Psoas muscle (tissue), 8 donors: ENCODE results near the gene NR2F2. TPM values are rescaled to one million over a fixed set of nuclear protein-coding genes. Genes with fewer than 3 reads are reported as not detected.

Source experiments
- ATAC-seq, 4 donors: fragments of 200-7000 bp; cut with Tn5 transposase; one replicate each; pipeline ENCODE4 v1.9.1; 2020; ENCODE audit warnings: moderate library complexity in 3 of 4, mild to moderate bottlenecking in 2 of 4
- DNase-seq, 2 donors: peaks; one replicate each; pipeline ENCODE4 v3.0.0-alpha.2; 2020
- H3K27ac ChIP-seq: fragments of 200-600 bp; one replicate; pipeline ENCODE4 v1.8.0; 2022
- H3K27me3 ChIP-seq, 3 donors: fragments of 200-600 bp in 1 of 3; one replicate each; pipeline versions ENCODE4 v1.6.1 to v1.8.0; 2013 to 2022; ENCODE audit warnings: low read length in 2 of 3, mild to moderate bottlenecking in 2 of 3, moderate library complexity in 1 of 3; ENCODE audit not compliant: insufficient read depth in 3 of 3
- H3K36me3 ChIP-seq, 2 donors: fragments of 200-600 bp in 1 of 2; one replicate each; pipeline versions ENCODE4 v1.6.1 to v1.8.0; 2013 to 2022; ENCODE audit warnings: low read depth in 1 of 2, mild to moderate bottlenecking in 1 of 2, moderate library complexity in 1 of 2; ENCODE audit not compliant: insufficient read depth in 1 of 2
- H3K4me1 ChIP-seq: fragments of 200-600 bp; one replicate; pipeline ENCODE4 v1.8.0; 2022
- H3K4me3 ChIP-seq: fragments of 200-600 bp; one replicate; pipeline ENCODE4 v1.8.0; 2022; ENCODE audit warnings: mild to moderate bottlenecking
- H3K9me3 ChIP-seq: fragments of 200-600 bp; one replicate; pipeline ENCODE4 v1.8.0; 2022
- CTCF ChIP-seq: fragments of 200-600 bp; IDR thresholded peaks from one replicate; pipeline ENCODE4 v1.8.0; 2022; ENCODE audit warnings: antibody characterized with exemption
- WGBS, 3 donors: extraction: QIAGEN DNeasy Blood & Tissue Kit; methylation state at CpG; one replicate each; pipeline versions ENCODE4 v1.1.6 to v1.1.7; 2013; 5-methylcytosine and 5-hydroxymethylcytosine counted together
- intact Hi-C, 2 donors: fragments of 100-400 bp; cut with DNase I; formaldehyde crosslinking; loops; one replicate each; pipeline versions ENCODE4 v1.11.0 to v1.14.2; 2022
- polyA plus RNA-seq, 3 donors: library from polyadenylated mRNA; stranded (reverse); fragments of 200-250 nt; gene quantifications; one replicate each; pipeline ENCODE4 v1.2.3, GENCODE V29; 2013
- total RNA-seq, 4 donors: library from RNA; stranded (reverse); fragmentation: NEBNext Ultra II Directional in 2 of 4; extraction: Animal tissue kit (Norgen Biotek cat#: 25700) in 2 of 4; gene quantifications; one replicate each; pipeline versions ENCODE4 v1.2.1 to v1.2.4, GENCODE V29; 2021 to 2023
- donor health status: healthy with polysubstance abuse.
- donor health status: DM: no; HTN: no; CAD: no; lungs with moderate emphysema.
- donor health status: Bipolar disorder and iron deficiency.
- donor health status: healthy.
- donor health status: DM: yes; HTN: yes; CAD: no.
- donor health status: DM: no; HTN: no; CAD: no.
- donor health status: DM: no; HTN: no; CAD: no.
- donor health status: DM: yes; HTN: yes; CAD: no.

Gene NR2F2
- total and polyA plus RNA-seq, 7 donors, result 10.3 to 20.1 (median 14.7) TPM

- Histone ChIP-seq H3K27me3 (no peaks in the 10 kb centered on the region), H3K36me3 (no peaks in the 10 kb centered on the region), H3K9me3 (peaks cover 1% of the 10 kb centered on the region), H3K4me3 (no peak overlapping the region), H3K27ac (no peak overlapping the region), H3K4me1 (no peaks in the 10 kb centered on the region)
- ATAC-seq (no peak), DNase-seq (no peak)
- 76 to 81% (median 77%) methylated on average over 2 of the region's 2 CpGs for WGBS, 3 donors
- intact Hi-C loops, result loop anchor here in 1 of 2 donors (10.0 kb wide), 1 partner anchor 178 kb away; no protein-coding TSS in a partner anchor
- no peak for TF ChIP-seq CTCF
Observed at GRCh38 chr15:96292635-96293034, 37.9 kb upstream of the NR2F2 start.

DNA sequence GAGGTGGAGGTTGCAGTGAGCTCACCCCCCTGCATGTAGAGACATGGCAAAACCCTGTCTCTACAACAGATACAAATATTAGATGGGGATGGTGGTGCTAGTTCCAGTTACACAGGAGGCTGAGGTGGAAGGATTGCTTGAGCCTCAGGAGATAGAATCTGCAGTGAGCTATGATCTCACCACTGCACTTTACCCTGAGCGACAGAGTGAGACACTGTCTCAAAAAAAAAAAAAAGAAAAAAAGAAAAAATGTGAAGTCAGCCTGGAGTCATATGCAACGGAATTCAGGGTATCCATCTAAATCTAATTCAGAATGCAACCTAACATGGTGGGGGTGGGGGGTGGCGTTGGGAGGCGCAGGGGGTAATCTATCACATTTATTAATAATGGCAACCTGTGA lies 37.1 kb upstream of the NR2F2 start:
- DNase-seq, result no peak
- H3K4me3 ChIP-seq, result no peak overlapping the region
- no peaks in the 10 kb centered on the region for H3K27me3 ChIP-seq
- intact Hi-C loops, result loop anchor here in 1 of 2 donors (10.0 kb wide), 1 partner anchor 179 kb away; no protein-coding TSS in a partner anchor
- H3K9me3 ChIP-seq, result peaks cover 9% of the 10 kb centered on the region
- no peak for TF ChIP-seq CTCF
- H3K36me3 ChIP-seq, result no peaks in the 10 kb centered on the region
- no peak overlapping the region for H3K27ac ChIP-seq
- no peaks in the 10 kb centered on the region for H3K4me1 ChIP-seq
- no peak for ATAC-seq
- 73 to 86% (median 81%) methylated on average over 4 of the region's 4 CpGs for WGBS, 3 donors

- ATAC-seq (no peak), DNase-seq (no peak)
- H3K4me3 ChIP-seq, result no peak overlapping the region
- WGBS, 3 donors, result 56 to 66% (median 60%) methylated on average over 4 of the region's 4 CpGs
- no peaks in the 10 kb centered on the region for H3K4me1 ChIP-seq
- no peaks in the 10 kb centered on the region for H3K27me3 ChIP-seq
- peaks cover 18% of the 10 kb centered on the region for H3K9me3 ChIP-seq
- TF ChIP-seq CTCF, result no peak
- no peak overlapping the region for H3K27ac ChIP-seq
- H3K36me3 ChIP-seq, result no peaks in the 10 kb centered on the region
- intact Hi-C loops, result loop anchor here in 1 of 2 donors (10.0 kb wide), 1 partner anchor 180 kb away; no protein-coding TSS in a partner anchor
Observed at GRCh38 chr15:96294766-96295165, 35.7 kb upstream of the NR2F2 start.

DNA sequence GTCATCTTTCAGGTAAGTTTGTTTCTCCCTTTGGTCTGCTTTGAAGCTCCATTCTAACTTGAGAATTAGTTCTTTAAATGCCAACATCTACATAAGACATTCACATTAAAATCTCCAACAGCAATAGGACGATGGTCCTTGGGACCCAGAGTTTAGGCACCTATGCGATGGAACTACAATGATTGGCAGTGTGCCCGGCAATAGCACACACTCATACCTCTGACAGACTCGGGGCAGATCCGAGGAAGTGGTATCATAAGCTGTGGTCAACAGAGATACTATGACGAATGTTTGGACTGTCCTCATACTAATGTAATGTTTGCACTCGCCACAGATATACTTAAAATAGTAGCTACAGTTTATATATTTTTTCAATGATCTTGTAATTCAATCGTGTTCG lies 34.2 kb upstream of the NR2F2 start:
- WGBS, 3 donors, result 87 to 89% (median 88%) methylated on average over 9 of the region's 9 CpGs
- ATAC-seq (no peak), DNase-seq (no peak)
- no peaks in the 10 kb centered on the region for H3K36me3 ChIP-seq
- peaks cover 18% of the 10 kb centered on the region for H3K9me3 ChIP-seq
- no peak overlapping the region for H3K27ac ChIP-seq
- no peaks in the 10 kb centered on the region for H3K27me3 ChIP-seq
- intact Hi-C loops, result loop anchor here in 1 of 2 donors (10.0 kb wide), 1 partner anchor 181 kb away; no protein-coding TSS in a partner anchor
- H3K4me3 ChIP-seq, result no peak overlapping the region
- TF ChIP-seq CTCF, result no peak
- no peaks in the 10 kb centered on the region for H3K4me1 ChIP-seq

DNA sequence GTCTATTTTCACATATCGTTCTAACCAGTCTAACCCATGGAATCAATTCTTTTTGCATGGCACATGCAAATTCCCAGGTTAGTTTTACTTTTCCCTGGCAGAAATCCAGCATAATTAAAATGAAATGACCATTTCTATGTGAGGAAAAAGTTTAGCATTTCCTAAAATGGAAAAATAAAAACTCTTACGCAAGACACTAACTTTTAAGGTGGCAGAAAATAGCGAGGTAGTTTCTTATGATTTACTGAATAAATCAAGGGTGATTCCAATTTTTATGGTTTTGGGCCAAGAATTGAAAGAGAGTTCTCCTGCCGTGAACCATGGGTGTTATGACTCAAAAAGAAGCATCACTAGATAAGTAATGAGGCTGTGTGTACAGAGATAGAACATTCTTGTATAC lies 32.7 kb upstream of the NR2F2 start:
- Histone ChIP-seq H3K27me3 (no peaks in the 10 kb centered on the region), H3K27ac (no peak overlapping the region), H3K9me3 (peaks cover 18% of the 10 kb centered on the region), H3K36me3 (no peaks in the 10 kb centered on the region), H3K4me3 (no peak overlapping the region), H3K4me1 (no peaks in the 10 kb centered on the region)
- DNase-seq (no peak), ATAC-seq (no peak)
- intact Hi-C loops, result loop anchor here in 1 of 2 donors (10.0 kb wide), 1 partner anchor 183 kb away; no protein-coding TSS in a partner anchor
- WGBS, 3 donors, result 78 to 82% (median 79%) methylated on average over 4 of the region's 4 CpGs
- TF ChIP-seq CTCF, result no peak
